ENCODE results near the gene MRPL27.

DNA sequence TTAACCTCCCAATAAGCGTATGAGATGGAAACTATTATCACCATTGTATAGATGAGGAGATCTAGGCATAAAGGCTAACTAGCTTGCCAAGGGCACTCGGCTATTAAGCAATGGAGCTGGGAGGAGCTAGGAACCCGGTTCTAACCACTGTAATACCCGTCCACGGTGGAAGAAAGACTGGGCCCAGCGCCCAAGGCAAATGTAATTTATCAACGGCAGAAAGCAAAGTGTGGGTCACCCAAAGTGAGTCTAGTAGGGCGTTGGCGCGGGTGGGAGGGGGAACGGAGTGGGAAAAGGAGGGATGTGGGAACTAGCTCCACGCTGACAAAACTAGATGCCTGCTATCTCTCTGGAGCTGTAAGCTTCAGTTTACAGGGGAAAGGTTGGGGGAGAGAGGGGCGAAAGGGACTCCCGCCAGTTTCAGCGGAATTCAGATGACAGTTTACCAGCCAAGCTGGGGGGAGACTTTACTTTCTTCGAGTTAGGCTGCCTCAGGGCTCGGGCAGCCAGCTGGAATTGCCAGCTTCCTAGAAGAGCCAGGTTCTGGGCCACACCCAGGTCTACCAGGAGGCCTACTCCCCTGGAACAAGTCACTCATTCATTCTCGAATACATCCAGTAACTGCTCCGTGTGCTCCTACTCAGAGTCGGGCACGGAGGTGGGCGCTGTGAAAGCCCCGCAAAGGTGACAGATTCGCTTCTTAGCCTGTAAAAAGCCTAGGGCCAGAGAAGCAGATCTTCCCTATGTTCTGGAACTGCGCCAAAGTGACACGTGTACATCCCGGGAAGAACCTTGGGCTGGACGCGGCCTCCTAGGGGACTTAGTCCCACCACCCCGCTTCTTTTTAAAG lies 23.5 kb upstream of the MRPL27 start:
- TF ChIP-seq, protein P1, sequence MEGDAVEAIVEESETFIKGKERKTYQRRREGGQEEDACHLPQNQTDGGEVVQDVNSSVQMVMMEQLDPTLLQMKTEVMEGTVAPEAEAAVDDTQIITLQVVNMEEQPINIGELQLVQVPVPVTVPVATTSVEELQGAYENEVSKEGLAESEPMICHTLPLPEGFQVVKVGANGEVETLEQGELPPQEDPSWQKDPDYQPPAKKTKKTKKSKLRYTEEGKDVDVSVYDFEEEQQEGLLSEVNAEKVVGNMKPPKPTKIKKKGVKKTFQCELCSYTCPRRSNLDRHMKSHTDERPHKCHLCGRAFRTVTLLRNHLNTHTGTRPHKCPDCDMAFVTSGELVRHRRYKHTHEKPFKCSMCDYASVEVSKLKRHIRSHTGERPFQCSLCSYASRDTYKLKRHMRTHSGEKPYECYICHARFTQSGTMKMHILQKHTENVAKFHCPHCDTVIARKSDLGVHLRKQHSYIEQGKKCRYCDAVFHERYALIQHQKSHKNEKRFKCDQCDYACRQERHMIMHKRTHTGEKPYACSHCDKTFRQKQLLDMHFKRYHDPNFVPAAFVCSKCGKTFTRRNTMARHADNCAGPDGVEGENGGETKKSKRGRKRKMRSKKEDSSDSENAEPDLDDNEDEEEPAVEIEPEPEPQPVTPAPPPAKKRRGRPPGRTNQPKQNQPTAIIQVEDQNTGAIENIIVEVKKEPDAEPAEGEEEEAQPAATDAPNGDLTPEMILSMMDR (IDR thresholded peaks at IDR 0.05) = no peak
- TF ChIP-seq POLR2A (IDR thresholded peaks at IDR 0.05) = peak in 1 of 2 donors; percentile 66

Data from adrenal gland (tissue), 5 donors.